ENCODE results near the gene ABAT. TPM values are rescaled to one million over a fixed set of nuclear protein-coding genes. Genes with fewer than 3 reads are reported as not detected.

Gene ABAT
- total RNA-seq, 4 donors from 2014 or later, result 0.55 to 1.9 (median 0.92) TPM

DNA sequence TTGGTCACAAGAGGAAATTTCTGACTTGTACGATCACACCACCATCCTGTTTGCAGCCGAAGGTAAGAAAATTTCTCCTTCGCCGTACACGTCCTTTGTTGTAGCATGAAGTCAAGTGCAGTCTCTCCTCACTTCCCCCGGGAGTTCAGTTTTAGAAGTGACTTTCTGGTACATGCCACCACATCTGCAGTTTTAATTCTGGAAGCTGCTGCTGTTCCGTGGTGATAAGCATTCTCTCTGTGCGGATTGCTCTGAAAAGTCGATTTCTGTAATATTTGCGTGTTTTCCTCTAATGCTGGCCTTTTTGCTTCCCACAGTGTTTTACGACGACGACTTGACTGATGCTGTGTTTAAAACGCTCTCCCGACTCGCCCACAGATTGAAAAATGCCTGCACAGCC is 32.3 kb upstream of the ABAT start:
- no peaks in the 10 kb centered on the region for H3K4me1 ChIP-seq
- DNase-seq, result no peak
- intact Hi-C loops (cut with DNase I; ENCODE audit: low total_unique reads), result no loop called here
- in situ Hi-C loops (cut with MboI; ENCODE audit: low sequenced_read_pairs in 4 of 4), result no loop called here
- H3K4me3 ChIP-seq, result no peak overlapping the region
- no peak overlapping the region for H3K27ac ChIP-seq
- TF ChIP-seq POLR2A (IDR thresholded peaks at IDR 0.05), result no peak
- TF ChIP-seq, protein P1, sequence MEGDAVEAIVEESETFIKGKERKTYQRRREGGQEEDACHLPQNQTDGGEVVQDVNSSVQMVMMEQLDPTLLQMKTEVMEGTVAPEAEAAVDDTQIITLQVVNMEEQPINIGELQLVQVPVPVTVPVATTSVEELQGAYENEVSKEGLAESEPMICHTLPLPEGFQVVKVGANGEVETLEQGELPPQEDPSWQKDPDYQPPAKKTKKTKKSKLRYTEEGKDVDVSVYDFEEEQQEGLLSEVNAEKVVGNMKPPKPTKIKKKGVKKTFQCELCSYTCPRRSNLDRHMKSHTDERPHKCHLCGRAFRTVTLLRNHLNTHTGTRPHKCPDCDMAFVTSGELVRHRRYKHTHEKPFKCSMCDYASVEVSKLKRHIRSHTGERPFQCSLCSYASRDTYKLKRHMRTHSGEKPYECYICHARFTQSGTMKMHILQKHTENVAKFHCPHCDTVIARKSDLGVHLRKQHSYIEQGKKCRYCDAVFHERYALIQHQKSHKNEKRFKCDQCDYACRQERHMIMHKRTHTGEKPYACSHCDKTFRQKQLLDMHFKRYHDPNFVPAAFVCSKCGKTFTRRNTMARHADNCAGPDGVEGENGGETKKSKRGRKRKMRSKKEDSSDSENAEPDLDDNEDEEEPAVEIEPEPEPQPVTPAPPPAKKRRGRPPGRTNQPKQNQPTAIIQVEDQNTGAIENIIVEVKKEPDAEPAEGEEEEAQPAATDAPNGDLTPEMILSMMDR (IDR thresholded peaks at IDR 0.05 in 4 of 5, conservative IDR thresholded peaks at IDR 0.05 in 1 of 5), result no peak
- peaks cover 0 to 91% of the 10 kb centered on the region in 2 donors for H3K36me3 ChIP-seq
- H3K27me3 ChIP-seq, result no peaks in the 10 kb centered on the region
- no peak for ATAC-seq
- H3K9me3 ChIP-seq, result no peaks in the 10 kb centered on the region

DNA sequence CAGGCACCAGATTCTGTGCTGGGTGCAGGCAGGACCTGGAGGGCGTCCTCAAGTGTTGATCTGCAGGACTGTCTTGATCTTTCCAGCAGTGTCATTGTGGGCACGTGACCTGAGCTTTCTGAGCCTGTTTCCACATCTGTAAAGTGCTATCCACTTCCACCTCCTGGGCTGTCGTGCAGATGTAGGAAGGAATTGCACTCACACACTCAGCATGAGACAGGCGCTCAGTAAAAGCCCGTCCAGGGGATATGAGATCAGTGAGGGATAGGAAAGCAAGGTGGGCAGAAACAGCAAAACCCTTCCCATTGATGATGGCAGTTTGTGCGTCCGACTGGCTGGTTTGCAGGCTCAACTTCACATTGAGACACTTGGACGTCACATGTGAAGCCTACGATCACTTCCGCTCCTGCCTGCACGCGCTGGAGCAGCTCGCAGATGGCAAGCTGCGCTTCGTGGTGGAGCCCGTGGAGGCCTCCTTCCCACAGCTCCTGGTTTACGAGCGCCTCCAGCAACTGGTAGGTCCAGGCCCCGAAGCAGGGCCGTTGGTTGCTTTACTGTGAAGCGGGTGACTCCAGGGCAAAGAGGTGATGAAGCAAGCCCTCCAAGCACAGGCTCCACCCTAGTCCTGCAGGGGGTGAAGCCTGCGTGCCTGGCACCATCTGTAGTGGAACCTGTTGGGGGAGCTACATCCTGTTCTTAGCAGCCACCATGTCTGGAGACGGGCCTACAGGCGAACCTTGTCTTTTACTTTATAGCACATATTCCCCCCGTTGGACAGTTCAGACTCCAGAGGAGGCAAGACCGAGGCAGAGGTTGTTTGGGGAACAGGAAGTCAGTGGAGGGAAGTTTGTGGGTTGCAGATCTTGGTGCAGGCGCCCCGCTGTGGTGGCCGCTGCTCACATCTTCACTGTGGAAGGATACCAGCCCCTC is 29.9 kb upstream of the ABAT start:
- Histone ChIP-seq H3K4me1 (no peaks in the 10 kb centered on the region), H3K27me3 (no peaks in the 10 kb centered on the region), H3K36me3 (peaks cover 0 to 80% of the 10 kb centered on the region in 2 donors), H3K9me3 (no peaks in the 10 kb centered on the region), H3K27ac (no peak overlapping the region), H3K4me3 (no peak overlapping the region)
- TF ChIP-seq, protein P1 (IDR thresholded peaks at IDR 0.05 in 4 of 5, conservative IDR thresholded peaks at IDR 0.05 in 1 of 5), result no peak
- TF ChIP-seq POLR2A (IDR thresholded peaks at IDR 0.05), result no peak
- ATAC-seq, result no peak
- intact Hi-C loops (cut with DNase I; ENCODE audit: low total_unique reads) (no loop called here), in situ Hi-C loops (cut with MboI; ENCODE audit: low sequenced_read_pairs in 4 of 4) (no loop called here)
- no peak for DNase-seq

DNA sequence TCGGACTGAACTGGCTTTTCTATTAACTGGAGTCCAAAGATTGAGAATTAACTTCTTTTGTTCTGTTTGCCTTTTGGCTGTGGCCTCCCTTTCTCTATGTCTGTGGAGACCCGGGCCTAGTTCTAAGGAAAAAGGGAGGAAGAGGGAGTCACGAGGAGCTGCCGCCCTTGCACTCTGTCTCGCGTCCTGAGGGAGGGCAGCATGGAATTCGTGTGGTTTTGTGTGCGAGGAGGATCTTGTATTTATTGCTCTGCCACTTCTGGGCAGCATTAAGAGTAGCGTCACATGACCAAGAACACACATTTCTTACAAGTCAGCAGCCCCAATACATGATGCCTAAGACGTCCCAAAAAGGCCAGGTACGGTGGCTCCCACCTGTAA is 29.3 kb upstream of the ABAT start:
- H3K27ac ChIP-seq, result no peak overlapping the region
- DNase-seq (no peak), ATAC-seq (no peak)
- H3K36me3 ChIP-seq, result peaks cover 0 to 73% of the 10 kb centered on the region in 2 donors
- TF ChIP-seq, protein P1 (IDR thresholded peaks at IDR 0.05 in 4 of 5, conservative IDR thresholded peaks at IDR 0.05 in 1 of 5), result no peak
- no peaks in the 10 kb centered on the region for H3K9me3 ChIP-seq
- no peak overlapping the region for H3K4me3 ChIP-seq
- intact Hi-C loops (cut with DNase I; ENCODE audit: low total_unique reads) (no loop called here), in situ Hi-C loops (cut with MboI; ENCODE audit: low sequenced_read_pairs in 4 of 4) (no loop called here)
- H3K27me3 ChIP-seq, result no peaks in the 10 kb centered on the region
- no peaks in the 10 kb centered on the region for H3K4me1 ChIP-seq

GRCh38 chr16:8645831-8646230 is 28.6 kb upstream of the ABAT start:
- H3K4me1 ChIP-seq, result no peaks in the 10 kb centered on the region
- H3K9me3 ChIP-seq, result no peaks in the 10 kb centered on the region
- intact Hi-C loops (cut with DNase I; ENCODE audit: low total_unique reads) (no loop called here), in situ Hi-C loops (cut with MboI; ENCODE audit: low sequenced_read_pairs in 4 of 4) (no loop called here)
- no peak for ATAC-seq
- no peak overlapping the region for H3K27ac ChIP-seq
- no peak overlapping the region for H3K4me3 ChIP-seq
- no peak for DNase-seq
- peaks cover 0 to 71% of the 10 kb centered on the region in 2 donors for H3K36me3 ChIP-seq
- no peaks in the 10 kb centered on the region for H3K27me3 ChIP-seq
- no peak for TF ChIP-seq POLR2A (IDR thresholded peaks at IDR 0.05)
- TF ChIP-seq, protein P1 (IDR thresholded peaks at IDR 0.05 in 4 of 5, conservative IDR thresholded peaks at IDR 0.05 in 1 of 5), result no peak

Measured in gastrocnemius medialis (tissue), 4 donors.